Activated CD4-positive, CD25-positive, alpha-beta regulatory T cell treated with anti-CD3 and anti-CD28 coated beads, Interleukin-2, amount 50 U/mL, for 24 hours (primary cell): Measurements from ENCODE around the gene SLC8A1.

Experiments used
- ATAC-seq, 2 donors: fragments of 150-1000 bp; cut with Tn5 transposase; one replicate each; pipeline ENCODE4 v1.10.0; 2021; ENCODE audit warnings: mild to moderate bottlenecking in 1 of 2, moderate library complexity in 1 of 2

The SLC8A1 gene

DNA sequence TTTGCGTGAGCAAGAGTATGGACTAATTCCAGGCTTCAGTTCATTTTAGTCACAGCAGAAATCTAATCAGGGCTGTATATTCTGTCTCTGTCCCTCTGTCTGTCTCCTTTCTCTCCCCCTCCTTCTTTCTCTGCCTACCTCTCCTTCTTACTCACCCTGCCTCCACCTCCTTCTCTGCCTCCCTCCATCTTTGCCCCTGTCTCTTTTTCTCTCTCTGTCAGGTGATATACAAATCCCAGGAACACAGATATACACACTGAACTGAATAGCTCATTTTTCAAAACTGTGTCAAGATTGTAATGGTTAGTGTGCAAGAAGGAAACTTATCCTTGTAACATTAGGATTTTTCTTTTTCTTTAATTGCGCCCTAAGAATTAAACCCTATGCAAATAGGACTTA, 32.5 kb downstream of the SLC8A1 start:
- ATAC-seq = no peak

DNA sequence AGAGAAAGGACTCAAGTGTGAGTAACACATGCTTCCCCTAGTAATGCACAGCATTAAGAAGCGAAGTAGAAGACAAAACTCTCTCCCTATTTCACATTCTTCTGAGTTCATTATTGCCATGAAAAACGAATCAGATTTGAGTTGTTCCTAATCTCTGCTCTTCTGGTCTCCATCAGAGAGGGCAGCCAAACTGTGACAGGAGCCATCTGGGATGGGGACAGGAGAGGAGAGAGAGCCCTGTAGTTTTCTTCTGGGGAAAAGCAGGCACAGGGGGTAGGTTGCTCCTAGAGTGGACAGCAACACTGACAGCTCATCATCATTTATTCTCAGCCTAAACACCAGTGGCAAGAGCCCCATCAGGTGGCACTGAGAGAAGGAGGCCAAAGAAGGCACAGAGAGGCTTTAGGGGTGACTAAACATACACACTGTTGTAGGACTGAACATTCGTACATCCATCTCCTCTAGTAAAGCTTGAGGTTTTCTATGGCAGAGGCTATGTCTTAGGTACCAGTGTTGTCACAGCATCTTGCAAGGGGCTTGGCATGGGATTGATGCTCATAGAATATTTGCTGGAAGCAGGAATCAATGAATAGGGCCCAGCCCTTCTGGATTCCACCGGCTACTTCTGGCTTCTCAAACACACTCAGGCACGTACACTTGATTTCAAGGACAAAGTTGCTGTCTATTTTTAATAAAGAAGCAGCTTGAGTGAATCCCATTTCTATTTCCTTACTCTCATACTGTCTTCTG, 33.1 kb downstream of the SLC8A1 start:
- no peak for ATAC-seq

DNA sequence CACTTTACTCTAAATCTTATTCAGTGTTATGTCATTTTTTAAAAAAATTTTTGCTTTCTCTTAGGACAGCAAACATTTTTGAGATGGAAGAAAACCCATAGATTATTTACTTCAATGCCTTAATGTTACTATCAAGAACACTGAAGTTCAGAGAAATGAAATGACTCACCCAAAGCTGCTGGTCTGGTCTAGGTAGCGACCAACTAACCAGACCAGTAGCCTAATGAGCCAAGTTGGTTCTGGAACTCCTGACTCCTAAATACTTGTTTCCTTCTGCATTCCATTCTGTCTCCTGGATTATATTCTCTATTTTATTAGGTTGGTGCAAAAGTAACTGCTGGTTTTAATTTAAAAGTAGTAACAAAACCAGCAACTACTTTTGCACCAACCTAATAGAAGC, 35.4 kb downstream of the SLC8A1 start:
- ATAC-seq = no peak

DNA sequence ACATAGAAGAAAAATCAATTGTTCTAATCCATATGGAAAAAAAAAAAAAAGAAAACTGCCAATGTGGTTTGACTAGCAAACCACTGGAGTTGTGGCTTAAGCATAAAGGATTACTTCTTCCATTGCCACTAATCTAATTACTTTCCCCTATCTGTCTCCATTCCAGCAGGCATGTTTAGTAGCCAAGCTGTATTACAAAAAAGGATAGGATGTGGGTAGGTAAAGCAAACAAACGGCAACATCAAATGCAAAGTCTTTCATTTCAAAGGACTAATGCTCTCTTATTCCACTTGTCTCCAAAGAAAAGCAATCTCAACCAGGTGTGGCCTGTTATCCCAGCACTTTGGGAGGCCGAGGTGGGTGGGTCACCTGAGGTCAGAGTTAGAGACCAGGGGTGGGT, 36.5 kb downstream of the SLC8A1 start:
- no peak for ATAC-seq

DNA sequence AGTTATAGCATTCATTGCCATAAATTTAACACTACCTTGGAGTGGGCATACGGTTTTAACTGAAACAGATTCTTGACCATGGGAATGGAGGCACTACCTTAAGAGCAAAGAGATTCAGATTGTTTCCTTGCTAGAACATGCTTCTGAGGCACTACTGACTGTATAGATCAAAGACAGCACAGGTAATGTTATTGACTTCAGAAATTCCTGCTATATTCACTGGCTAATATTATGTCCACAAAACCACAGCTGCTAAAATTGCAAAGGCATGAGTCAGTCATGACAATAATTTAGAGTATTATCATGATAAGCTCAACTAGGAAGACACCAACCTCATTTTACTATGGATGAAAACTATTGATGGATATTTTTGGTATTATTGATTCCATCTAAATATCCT, 39.4 kb downstream of the SLC8A1 start:
- no peak for ATAC-seq

DNA sequence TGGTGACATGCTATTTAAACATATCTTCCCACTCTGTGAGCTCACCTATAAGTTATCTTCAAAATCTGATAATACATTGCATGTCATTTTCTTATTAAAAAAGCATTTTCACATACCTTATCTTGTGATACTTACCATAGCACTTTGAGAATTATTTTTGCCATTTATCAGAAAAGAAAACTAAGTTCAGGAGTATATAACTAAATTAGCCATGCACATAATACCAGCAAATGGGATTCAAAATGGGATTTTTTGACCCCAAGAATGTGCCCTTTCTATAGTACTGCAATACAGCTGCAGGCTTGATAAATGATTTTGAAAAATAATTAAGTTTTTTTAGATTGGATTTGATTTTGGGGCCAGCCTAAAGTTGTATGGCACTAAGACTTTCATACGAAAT, 41.2 kb downstream of the SLC8A1 start:
- no peak for ATAC-seq

DNA sequence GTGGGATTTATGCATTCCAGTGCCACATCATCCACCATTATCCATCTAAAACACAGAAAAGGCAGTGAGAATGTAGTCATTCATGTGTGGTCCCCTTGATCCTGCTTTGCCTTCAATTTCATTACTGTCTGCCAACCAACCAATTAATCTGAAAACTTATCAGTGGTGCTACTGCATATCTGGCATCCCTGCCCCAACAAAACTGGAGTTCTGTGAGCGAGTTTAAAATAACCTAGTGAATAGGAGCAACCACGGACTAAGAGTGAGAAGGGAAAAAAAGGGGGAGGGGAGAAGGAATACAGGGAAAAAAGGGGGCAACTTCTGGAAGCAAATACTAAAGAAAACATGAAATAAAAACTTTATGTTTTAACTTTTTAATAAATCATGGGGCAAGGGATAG, 42.2 kb downstream of the SLC8A1 start:
- ATAC-seq = no peak

DNA sequence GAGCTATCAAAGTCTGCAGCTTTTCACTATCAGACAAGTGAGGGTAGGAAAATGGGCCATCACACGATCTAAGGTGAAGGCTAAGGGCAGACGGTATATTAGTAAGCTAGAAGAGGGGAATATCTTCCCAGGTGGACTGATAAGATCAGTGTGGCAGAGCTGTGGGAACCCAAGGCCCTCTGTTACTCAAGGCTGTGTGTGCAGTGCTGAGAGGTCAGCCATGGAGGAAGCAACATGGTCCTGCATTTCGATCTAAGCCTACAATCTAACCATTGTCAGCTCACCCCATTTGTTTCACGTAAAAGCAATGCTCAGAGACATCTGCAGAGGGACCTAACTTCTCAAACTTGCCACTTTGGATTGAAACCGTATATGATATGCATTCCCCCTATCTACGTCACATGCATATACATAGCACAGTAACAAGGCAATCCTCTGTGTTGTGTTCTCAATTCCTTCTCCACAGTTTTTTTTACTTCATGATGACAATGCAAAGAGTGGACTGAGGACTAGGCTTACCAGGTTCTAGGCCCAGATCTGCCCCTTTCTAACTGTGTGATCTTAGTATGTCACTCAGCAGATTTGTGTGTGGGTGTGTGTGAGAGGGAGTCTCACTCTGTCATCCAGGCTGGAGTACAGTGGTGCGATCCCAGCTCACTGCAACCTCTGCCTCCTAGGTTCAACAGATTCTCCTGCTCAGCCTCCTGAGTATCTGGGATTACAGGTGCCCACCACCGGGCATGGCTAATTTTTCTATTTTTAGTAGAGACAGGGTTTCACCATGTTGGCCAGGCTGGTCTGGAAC, 45.2 kb downstream of the SLC8A1 start:
- ATAC-seq = no peak

DNA sequence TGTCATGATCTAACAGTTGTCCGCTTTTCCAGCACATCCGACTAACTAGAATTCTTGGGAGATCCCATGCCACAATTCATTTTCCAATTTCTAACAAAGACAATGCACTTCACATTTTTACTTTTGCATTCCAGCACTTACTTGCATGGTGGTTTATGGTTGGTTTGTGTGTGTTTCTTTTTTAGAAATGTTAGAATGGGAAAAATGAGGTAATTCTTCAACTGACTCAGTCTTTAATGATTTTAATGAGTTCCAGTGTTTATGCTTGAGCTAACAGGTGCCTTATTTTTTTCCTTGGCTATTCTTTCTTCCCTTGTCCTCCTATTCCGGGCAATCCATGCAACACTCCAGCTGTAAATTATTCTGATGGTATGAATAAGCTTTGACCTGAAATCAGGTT, 46.4 kb downstream of the SLC8A1 start:
- ATAC-seq = no peak

DNA sequence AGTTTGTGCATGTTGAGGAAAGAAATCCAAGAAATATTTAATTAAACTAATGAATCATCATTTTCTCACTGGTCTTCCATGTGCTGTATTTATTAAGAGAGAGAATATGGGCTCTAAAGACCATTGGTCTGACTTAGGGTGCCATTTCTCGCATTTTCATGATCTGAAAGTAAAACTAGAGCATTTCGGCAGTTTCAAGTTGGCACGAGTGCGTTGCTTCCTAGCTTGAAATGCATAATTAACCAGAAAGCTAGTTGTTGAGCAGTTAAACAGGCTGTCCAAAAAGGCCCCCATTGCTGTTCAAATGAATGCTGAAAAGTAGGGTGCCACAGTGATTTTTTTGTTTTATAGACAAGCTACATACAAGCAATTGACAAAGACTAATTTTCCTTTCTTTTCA, 47.4 kb downstream of the SLC8A1 start:
- no peak for ATAC-seq

DNA sequence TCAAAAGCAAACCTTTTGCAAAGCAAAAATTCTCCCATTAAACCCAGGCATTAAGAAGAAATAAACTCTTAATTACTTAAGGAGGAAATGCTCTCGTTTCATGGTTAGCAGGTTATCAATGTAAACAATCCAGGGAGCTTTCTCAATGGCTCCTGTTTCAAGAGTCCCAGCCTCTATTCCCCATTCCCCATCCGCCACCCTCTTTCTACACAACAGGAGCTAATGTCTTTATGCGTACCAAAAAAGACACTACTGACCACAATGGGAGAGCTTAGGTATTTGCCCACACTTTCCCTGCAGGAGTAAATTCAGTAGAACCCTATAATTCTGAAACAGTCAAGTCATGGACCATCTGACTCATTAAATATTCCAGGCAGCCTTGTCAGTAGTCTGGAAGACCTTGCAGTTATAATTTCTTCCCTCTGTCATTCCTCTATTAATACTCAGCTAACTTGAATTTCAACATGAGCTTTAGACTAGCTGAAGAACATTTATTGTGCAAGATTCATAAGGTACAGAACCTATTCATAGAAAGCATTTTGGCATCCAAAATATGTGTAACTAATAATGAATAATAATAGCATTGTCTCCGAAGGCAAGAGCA, 48.6 kb downstream of the SLC8A1 start:
- ATAC-seq = no peak

DNA sequence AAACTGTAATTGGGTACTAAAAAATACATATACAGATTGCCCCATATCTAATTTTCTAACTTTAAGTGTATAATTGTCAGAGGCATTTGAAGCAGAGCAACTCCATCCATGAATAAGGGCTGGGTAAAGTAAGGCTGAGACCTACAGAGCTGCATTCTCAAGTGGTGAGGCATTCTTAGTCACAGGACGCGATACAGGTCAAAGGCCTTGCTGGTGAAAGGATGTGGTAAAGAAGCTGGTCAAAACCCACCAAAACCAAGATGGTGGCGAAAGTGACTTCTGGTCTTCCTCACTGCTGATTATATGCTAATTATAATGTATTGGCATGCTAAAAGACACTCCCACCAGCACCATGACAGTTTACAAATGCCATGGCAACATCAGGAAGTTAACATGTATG, 50.0 kb downstream of the SLC8A1 start:
- ATAC-seq = no peak

DNA sequence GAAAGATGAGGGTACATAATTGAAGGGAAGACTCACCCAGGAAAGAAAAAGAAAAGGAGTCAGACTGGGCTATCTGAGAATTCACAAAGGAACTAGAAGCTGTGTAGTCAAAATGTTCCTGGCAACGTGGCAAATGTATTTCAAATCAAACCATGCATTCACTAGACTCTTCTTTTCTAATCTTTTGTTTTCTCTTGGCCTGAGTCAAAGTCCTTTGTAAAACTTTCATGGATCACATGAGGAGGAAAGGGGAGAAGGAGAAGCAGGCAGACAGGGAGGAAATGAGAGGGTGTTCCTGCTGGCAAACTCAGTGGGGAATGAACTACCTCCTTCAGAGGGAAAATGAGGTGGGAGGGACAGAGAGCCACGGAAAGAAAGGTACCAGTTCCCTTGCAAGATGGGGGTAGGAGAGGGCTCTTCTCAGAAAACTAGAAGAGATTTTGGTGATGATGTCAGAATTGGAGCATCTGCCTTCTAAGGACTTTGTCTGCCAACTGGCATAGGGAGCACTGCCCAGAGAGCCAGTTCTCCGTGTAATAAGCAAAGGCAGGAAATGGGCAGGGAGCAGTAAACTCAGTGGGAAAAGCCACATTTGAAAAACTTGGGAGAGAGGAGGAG, 51.4 kb downstream of the SLC8A1 start:
- ATAC-seq = no peak

DNA sequence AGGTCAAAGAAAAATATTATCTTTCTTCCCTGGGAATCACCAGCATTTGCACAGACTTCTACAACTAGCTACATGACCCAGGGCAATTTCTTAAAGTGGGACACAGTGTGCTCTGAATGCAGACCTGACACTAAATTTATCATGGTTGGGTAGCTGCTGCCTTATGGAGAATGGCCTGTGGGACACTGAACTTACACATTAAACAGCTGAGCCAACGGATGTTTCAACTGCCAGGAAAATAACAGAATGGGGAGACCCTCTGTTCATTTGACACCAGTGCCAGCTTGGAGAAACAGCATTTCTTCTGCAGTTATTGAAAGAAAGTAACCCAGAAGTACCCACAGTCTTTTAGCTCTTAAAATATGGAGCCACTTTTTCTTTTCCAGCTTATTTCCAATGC, 54.1 kb downstream of the SLC8A1 start:
- no peak for ATAC-seq

DNA sequence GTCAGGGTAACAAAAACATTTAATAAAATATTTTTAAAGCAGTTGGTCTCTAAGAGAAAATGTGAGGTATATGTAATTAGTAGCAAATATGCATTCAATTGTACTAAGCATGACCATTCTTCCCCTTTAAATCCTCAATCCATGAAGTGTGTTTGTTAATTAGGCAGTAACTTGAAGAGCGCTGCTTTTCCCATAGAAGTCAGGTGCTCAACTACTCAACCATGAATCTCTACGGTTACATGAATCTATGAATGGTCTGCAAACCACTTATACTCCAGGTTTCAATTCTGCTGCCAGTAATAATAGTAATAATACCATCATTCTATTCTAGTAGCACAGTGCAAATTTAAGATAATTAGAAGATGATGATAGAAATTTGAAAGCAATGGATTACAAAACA, 55.8 kb downstream of the SLC8A1 start:
- ATAC-seq = no peak

DNA sequence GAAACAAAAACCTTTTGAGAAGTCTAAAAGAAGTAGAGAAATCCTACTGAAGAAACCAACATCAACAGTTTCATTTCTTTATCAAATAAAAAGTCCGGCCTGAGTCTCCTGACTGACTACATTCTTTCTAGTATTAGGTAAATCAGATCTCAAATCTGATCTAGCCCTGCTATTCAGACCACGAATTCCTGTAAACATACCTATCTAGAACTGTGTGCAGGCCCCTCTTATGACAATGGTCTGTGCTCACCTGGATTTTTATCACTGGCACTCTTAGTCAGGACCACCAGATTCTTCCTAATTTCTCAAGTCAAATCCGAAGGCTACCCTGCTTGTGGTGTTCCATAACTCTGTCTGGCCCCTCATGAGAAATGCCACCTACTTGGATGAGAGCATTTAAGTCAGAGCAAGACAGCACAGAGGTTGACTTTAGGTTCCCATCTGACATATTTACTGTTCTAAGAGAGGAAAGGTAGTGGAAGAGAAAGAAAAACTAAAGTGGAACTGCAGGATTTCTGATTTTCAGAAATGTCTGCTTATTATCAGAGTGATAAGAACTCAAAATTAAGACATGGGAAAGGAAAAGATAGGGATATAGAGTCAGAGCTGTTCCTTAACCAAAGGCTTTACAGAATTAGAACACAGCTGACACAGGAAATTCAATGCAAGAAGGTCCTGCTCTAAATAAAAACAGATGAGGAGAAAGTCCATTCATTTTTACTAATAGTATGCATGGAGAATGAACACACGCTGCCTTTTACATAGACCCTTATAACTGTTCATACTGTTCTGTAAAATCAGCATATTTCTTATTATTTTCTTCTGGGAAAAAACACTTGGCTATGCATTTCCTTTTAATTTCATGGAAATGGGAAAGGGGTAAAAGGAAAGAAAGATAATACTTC, 56.5 kb downstream of the SLC8A1 start:
- no peak for ATAC-seq

DNA sequence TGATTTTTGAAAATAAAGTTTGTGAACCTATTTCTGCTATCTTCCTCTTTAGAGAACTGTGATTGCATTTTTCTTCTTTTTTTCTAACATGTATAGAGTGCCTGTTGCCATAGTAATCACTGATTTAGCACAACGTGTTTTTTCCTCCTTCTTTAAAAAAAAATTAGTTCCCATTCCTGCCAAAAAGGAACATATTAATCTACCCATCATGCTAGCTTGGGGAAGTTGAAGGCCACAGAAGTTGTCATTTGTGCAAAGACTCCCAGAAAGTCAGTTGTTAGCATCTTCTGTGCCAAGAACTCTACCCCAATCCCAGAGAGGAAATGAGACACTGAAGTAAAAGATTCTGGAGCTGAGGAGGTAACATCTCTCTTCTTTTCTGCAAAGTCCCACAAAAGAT, 57.3 kb downstream of the SLC8A1 start:
- ATAC-seq = no peak

DNA sequence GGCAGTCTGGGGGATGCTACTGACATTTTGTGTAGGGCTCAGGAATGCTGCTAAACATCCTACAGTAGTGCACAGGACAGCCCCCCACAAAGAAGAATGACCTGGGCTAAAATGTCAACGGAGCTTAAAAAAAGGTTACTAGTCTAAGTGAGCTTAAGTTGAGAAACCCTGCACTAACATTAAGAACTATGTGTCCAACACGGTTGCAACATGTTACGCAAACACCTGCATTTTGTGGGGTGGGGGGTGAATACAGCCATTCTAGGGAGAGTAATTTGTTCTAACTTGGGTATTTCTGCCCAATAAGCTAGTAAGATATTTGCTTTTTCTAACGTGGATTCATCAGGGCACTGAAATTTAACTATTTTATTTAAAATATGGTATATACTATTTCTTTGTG, 57.9 kb downstream of the SLC8A1 start:
- no peak for ATAC-seq

DNA sequence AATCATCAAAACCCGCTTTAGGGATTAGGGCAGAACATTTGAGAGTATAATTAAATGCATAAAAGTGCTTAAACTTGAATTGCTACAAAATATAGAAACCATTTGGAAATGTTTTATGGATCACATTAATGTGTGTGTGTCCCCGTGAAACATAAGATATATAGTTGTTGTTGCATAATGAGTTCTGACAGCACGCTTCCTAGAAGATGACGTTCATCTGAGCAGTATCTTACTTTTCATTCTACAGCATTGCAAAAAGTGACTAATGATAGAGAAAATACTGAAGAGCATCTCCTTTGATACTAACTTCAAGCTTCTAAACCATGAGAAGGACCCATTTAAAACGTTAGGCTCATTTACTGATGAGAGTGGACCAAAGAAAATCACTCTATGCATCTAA, 63.7 kb downstream of the SLC8A1 start:
- no peak for ATAC-seq

DNA sequence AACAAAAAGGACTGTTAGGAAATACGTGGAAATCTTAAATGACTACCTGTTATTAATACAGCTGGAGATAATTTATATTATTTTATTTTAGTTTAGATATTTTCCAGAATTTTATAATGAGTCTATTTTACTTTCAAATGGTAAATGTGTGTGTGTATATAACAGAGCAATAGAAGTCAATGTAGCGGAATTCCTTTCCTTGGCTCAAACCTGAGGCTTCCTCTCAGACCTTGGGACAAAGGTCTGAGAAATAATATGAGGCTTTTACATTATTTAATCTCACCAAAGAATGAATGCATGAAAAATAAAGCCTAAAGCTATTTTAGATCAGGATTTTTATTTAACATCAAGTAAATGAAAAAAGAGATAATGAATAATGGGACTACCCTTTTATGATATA, 65.7 kb downstream of the SLC8A1 start:
- no peak for ATAC-seq

DNA sequence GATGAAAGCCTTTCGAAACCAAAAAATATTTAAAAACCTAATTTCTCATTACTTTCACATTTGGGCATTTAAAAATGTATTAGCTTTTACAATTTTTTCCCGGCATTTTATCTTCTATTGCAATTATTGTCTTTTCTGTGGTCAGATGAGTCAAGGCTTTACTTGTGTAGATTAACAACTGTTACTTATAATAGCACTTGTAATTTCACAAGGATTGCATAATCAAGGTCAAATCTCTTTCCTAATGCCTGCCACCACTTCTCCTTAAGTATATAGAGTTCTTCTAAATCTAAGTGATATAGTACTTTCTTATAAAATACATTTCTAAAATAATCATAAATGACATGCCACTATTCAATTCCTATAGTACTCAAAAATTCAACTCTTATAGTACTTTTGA, 67.2 kb downstream of the SLC8A1 start:
- ATAC-seq = no peak

DNA sequence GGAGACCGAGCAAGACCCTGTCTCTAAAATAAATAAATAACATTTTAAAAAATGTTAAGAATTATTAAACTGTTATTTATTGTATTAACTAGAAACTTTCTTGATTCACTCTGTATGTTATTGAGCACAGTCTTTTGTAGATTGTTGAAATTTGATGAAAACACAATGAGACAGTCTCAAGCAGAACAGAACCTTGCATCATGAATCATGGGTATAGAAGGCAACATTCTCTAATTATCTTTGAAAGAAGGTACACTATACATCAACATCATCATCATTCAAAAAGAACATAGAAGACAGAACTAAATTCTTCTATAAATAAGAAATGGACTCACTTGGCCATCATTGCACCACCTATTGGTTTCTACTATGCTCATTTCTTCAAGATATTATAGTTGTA, 67.7 kb downstream of the SLC8A1 start:
- no peak for ATAC-seq

DNA sequence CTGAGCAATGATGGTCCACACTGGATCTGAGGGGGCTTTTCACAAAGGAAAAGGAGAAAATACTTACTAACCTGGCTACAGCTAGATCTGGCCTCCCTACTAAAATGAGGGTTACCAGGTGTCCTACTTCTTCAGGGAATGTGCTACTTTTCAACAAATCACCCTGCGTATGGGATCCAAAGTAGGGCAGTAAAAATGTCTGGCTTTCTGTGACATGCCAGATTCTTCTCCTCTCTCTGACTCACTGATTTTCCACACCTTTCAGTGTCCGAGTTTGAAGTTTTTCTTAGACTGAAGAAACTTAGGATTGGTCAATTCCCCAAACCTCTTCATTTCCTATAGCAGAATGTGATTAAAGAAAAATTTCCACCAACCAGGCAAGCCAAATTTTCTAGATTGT, 71.2 kb downstream of the SLC8A1 start:
- ATAC-seq = no peak
